Mucosa of descending colon (tissue), 3 donors: Measurements from ENCODE around the gene IFFO2. TPM values are rescaled to one million over a fixed set of nuclear protein-coding genes. Genes with fewer than 3 reads are reported as not detected.
A peak's percentile ranks its signal among the peaks of the same experiment; 100 is the strongest.

ENCODE experiments used
- ATAC-seq: fragments of 200-7000 bp; cut with Tn5 transposase; one replicate; pipeline ENCODE4 v1.9.1; 2020; ENCODE audit warnings: mild to moderate bottlenecking, moderate library complexity
- DNase-seq, 3 donors: peaks; one replicate each; pipeline ENCODE4 v3.0.0-alpha.2; 2020
- H3K36me3 ChIP-seq: fragments of 200-600 bp; one replicate; pipeline ENCODE4 v1.8.0; 2021; ENCODE audit warnings: low read depth, mild to moderate bottlenecking
- H3K4me1 ChIP-seq: fragments of 200-600 bp; one replicate; pipeline ENCODE4 v1.8.0; 2021; ENCODE audit warnings: low read depth, mild to moderate bottlenecking
- H3K4me3 ChIP-seq: fragments of 200-600 bp; one replicate; pipeline ENCODE4 v1.8.0; 2021; ENCODE audit warnings: mild to moderate bottlenecking
- H3K9me3 ChIP-seq: fragments of 200-600 bp; one replicate; pipeline ENCODE4 v1.8.0; 2021; ENCODE audit warnings: mild to moderate bottlenecking
- CTCF ChIP-seq: fragments of 200-600 bp; IDR thresholded peaks from one replicate; pipeline ENCODE4 v1.8.0; 2022; ENCODE audit warnings: antibody characterized with exemption, mild to moderate bottlenecking
- intact Hi-C, 2 donors: fragments of 100-400 bp; cut with DNase I in 1 of 2; cut with micrococcal nuclease in 1 of 2; formaldehyde crosslinking; loops; one replicate each; pipeline versions ENCODE4 v1.11.0 to v1.11.1; 2022; cut with DNase I, micrococcal nuclease
- total RNA-seq, 3 donors: library from RNA; stranded (reverse); fragmentation: NEBNext Ultra II Directional in 2 of 3; extraction: Animal tissue kit (Norgen Biotek cat#: 25700) in 2 of 3; gene quantifications; one replicate each; pipeline versions ENCODE4 v1.2.1 to v1.2.4, GENCODE V29; 2021 to 2023
- donor health status: DM: no; HTN: no; CAD: no; lungs with moderate emphysema.
- donor health status: DM: no; HTN: no; CAD: no.
- donor health status: DM: no; HTN: yes; CAD: no.

IFFO2 gene
- total RNA-seq, 3 donors from 2014 or later, result 13.1 to 19.0 (median 15.5) TPM

GRCh38 chr1:18957532-18958300, 1.2 kb upstream of the IFFO2 start:
- H3K4me1 ChIP-seq, result peaks cover 22% of the 10 kb centered on the region
- intact Hi-C loops, result loop anchor here in 1 of 2 donors (10.0 kb wide), 1 partner anchor 53 kb away; the partner anchor contains the start of gene ALDH4A1
- DNase-seq, result no peak
- no peaks in the 10 kb centered on the region for H3K9me3 ChIP-seq
- no peak overlapping the region for H3K4me3 ChIP-seq
- no peaks in the 10 kb centered on the region for H3K36me3 ChIP-seq
- TF ChIP-seq CTCF, result no peak
- no peak for ATAC-seq

GRCh38 chr1:18957136-18957521, 653 bp upstream of the IFFO2 start:
- Histone ChIP-seq H3K9me3 (no peaks in the 10 kb centered on the region), H3K36me3 (no peaks in the 10 kb centered on the region), H3K4me1 (peaks cover 22% of the 10 kb centered on the region), H3K4me3 (peak overlapping the region; percentile 57)
- no peak for ATAC-seq
- no peak for TF ChIP-seq CTCF
- DNase-seq, result no peak
- intact Hi-C loops, result loop anchor here in 1 of 2 donors (10.0 kb wide), 1 partner anchor 52 kb away; the partner anchor contains the start of gene ALDH4A1

- peak; percentile 60 to 80 (median 70) for DNase-seq
- peaks cover 29% of the 10 kb centered on the region for H3K4me1 ChIP-seq
Measured at GRCh38 chr1:18955441-18956192, 859 bp downstream of the IFFO2 start.

GRCh38 chr1:18955131-18955440, 1.4 kb downstream of the IFFO2 start:
- no peak for DNase-seq

More at GRCh38 chr1:18955441-18956192, 859 bp downstream of the IFFO2 start:
- Histone ChIP-seq H3K4me3 (peak overlapping the region; percentile 57), H3K9me3 (no peaks in the 10 kb centered on the region), H3K36me3 (no peaks in the 10 kb centered on the region)
- TF ChIP-seq CTCF, result no peak
- intact Hi-C loops, result loop anchor here in 1 of 2 donors (10.0 kb wide), 1 partner anchor 51 kb away; the partner anchor contains the start of gene ALDH4A1
- peak; percentile 25 for ATAC-seq

More at GRCh38 chr1:18955131-18955440, 1.4 kb downstream of the IFFO2 start:
- no peak for TF ChIP-seq CTCF
- no peak overlapping the region for H3K4me3 ChIP-seq
- H3K4me1 ChIP-seq, result peaks cover 30% of the 10 kb centered on the region
- intact Hi-C loops, result loop anchor here in 1 of 2 donors (10.0 kb wide), 1 partner anchor 50 kb away; the partner anchor contains the start of gene ALDH4A1
- no peak for ATAC-seq
- no peaks in the 10 kb centered on the region for H3K36me3 ChIP-seq
- no peaks in the 10 kb centered on the region for H3K9me3 ChIP-seq
